ENCODE data around the gene DYNLT3.
A peak's percentile ranks its signal among the peaks of the same experiment; 100 is the strongest.

DYNLT3 gene

GRCh38 chrX:37846558-37846933, 825 bp downstream of the DYNLT3 start:
- TF ChIP-seq CTCF (IDR thresholded peaks at IDR 0.05; ENCODE audit: low read depth, low read length), result no peak
- H3K4me3 ChIP-seq (replicated peaks in 1 of 2; ENCODE audit: low read depth in 2 of 2, low read length in 2 of 2), result peak overlapping the region; percentile 74
- DNase-seq (ENCODE audit: low read depth in 2 of 2), result no peak

GRCh38 chrX:37846141-37846540, 1.2 kb downstream of the DYNLT3 start:
- peak in 1 of 2 donors; percentile 39 for DNase-seq (ENCODE audit: low read depth in 2 of 2)

GRCh38 chrX:37844622-37845021, 2.7 kb downstream of the DYNLT3 start:
- no peak overlapping the region for H3K4me3 ChIP-seq (replicated peaks in 1 of 2; ENCODE audit: low read depth in 2 of 2, low read length in 2 of 2)
- DNase-seq (ENCODE audit: low read depth in 2 of 2), result no peak
- no peak for TF ChIP-seq CTCF (IDR thresholded peaks at IDR 0.05; ENCODE audit: low read depth, low read length)

More at GRCh38 chrX:37846141-37846540, 1.2 kb downstream of the DYNLT3 start:
- no peak overlapping the region for H3K4me3 ChIP-seq (replicated peaks in 1 of 2; ENCODE audit: low read depth in 2 of 2, low read length in 2 of 2)
- TF ChIP-seq CTCF (IDR thresholded peaks at IDR 0.05; ENCODE audit: low read depth, low read length), result no peak

- H3K4me3 ChIP-seq (replicated peaks in 1 of 2; ENCODE audit: low read depth in 2 of 2, low read length in 2 of 2), result no peak overlapping the region
- TF ChIP-seq CTCF (IDR thresholded peaks at IDR 0.05; ENCODE audit: low read depth, low read length), result no peak
- no peak for DNase-seq (ENCODE audit: low read depth in 2 of 2)
Measured at GRCh38 chrX:37840931-37841330, 6.4 kb downstream of the DYNLT3 start.

GRCh38 chrX:37834937-37835336, 12.4 kb downstream of the DYNLT3 start:
- DNase-seq (ENCODE audit: low read depth in 2 of 2), result no peak
- H3K4me3 ChIP-seq (replicated peaks in 1 of 2; ENCODE audit: low read depth in 2 of 2, low read length in 2 of 2), result no peak overlapping the region
- no peak for TF ChIP-seq CTCF (IDR thresholded peaks at IDR 0.05; ENCODE audit: low read depth, low read length)

- no peak for DNase-seq (ENCODE audit: low read depth in 2 of 2)
- H3K4me3 ChIP-seq (replicated peaks in 1 of 2; ENCODE audit: low read depth in 2 of 2, low read length in 2 of 2), result no peak overlapping the region
- TF ChIP-seq CTCF (IDR thresholded peaks at IDR 0.05; ENCODE audit: low read depth, low read length), result no peak
Measured at GRCh38 chrX:37830371-37830770, 17.0 kb downstream of the DYNLT3 start.

GRCh38 chrX:37829721-37830120, 17.6 kb downstream of the DYNLT3 start:
- H3K4me3 ChIP-seq (replicated peaks in 1 of 2; ENCODE audit: low read depth in 2 of 2, low read length in 2 of 2), result no peak overlapping the region
- TF ChIP-seq CTCF (IDR thresholded peaks at IDR 0.05; ENCODE audit: low read depth, low read length), result no peak
- DNase-seq (ENCODE audit: low read depth in 2 of 2), result no peak

Data from cardiac fibroblast (primary cell).